Gastrocnemius medialis (tissue), 4 donors: ENCODE results near the gene ARNT2.

ENCODE experiments used
- POLR2A ChIP-seq, 2 donors: fragments of 450-650 bp; IDR thresholded peaks; one replicate each; pipeline ENCODE4 v1.6.1; 2017; ENCODE audit warnings: antibody characterized with exemption in 2 of 2, mild to moderate bottlenecking in 2 of 2, moderate library complexity in 2 of 2
- TF ChIP-seq, protein P1 (sequence below), 5 experiments: fragments of 450-650 bp in 3 of 5; fragments of 200-600 bp in 2 of 5; sonication (generic) in 2 of 5; IDR thresholded peaks in 4 of 5; conservative IDR thresholded peaks in 1 of 5; 1 replicate in 4 of 5; 2 replicates in 1 of 5; pipeline ENCODE4 v1.5.1; 2016 to 2019; ENCODE audit warnings: antibody characterized with exemption in 5 of 5, mild to moderate bottlenecking in 3 of 5, moderate library complexity in 3 of 5

DNA sequence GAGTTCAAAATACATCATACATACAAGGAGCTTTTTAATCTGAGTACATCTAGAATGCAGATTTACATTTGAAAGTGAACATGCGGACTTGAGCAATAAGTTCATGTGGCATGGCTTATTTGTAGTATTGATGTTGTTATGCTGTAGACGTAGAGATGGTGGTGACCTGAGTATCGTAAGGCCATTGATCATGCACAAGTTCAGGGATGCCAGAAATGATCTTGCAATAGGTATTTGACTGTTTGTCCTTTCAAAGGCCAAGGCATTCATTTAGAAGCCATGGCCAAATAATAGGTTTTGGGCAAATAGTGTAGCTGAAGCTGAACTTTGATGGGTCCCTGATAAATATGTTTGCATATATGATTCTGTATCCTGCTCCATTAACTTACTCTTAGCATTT is 35.0 kb downstream of the ARNT2 start:
- no peak for TF ChIP-seq POLR2A (IDR thresholded peaks at IDR 0.05)
- TF ChIP-seq, protein P1, sequence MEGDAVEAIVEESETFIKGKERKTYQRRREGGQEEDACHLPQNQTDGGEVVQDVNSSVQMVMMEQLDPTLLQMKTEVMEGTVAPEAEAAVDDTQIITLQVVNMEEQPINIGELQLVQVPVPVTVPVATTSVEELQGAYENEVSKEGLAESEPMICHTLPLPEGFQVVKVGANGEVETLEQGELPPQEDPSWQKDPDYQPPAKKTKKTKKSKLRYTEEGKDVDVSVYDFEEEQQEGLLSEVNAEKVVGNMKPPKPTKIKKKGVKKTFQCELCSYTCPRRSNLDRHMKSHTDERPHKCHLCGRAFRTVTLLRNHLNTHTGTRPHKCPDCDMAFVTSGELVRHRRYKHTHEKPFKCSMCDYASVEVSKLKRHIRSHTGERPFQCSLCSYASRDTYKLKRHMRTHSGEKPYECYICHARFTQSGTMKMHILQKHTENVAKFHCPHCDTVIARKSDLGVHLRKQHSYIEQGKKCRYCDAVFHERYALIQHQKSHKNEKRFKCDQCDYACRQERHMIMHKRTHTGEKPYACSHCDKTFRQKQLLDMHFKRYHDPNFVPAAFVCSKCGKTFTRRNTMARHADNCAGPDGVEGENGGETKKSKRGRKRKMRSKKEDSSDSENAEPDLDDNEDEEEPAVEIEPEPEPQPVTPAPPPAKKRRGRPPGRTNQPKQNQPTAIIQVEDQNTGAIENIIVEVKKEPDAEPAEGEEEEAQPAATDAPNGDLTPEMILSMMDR (IDR thresholded peaks at IDR 0.05 in 4 of 5, conservative IDR thresholded peaks at IDR 0.05 in 1 of 5): no peak
